HG02870 (cell line): ENCODE data around the gene TFIP11.
"Not testable (repeated sequence)": the region's sequence is repeated elsewhere in the genome, so short reads cannot be mapped to it uniquely, and the experiment has no call there.

Experiments used
- ATAC-seq: cut with Tn5 transposase; IDR thresholded peaks from one replicate; pipeline ENCODE4 v1.9.1; 2021; ENCODE audit warnings: mild to moderate bottlenecking, moderate library complexity; ENCODE audit not compliant: unreplicated experiment

TFIP11 gene

DNA sequence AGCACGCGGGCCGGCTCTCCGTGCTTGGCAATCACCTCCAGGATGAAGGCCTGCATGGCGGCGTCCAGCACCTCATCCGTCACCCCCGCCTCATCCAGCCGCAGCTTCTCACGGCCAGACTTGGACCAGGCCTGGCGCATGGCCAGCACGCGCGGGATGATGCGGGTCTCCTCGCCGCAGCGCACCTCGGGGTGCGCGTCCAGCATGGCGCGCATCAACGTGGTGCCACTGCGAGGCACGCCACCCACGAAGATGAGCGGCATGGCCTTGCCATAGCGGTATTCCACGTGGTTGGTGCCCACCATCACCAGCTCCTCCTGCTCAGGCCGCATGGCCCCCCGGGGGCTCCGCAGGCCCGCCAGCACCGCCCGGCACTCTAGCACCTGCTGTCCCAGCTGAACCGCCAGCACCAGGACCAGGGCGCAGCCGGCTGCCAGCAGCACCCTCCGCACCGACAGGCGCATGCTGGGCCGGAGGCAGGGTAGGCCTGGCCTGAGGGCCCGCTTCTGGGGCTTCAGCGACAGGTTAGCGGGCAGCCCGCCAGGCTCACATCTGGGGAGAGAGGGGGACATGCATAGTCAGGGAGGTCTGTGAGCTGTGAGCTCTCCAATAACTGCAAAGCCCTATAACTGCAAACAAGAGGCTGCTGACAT lies 29.0 kb upstream of the TFIP11 start:
- no peak for ATAC-seq

DNA sequence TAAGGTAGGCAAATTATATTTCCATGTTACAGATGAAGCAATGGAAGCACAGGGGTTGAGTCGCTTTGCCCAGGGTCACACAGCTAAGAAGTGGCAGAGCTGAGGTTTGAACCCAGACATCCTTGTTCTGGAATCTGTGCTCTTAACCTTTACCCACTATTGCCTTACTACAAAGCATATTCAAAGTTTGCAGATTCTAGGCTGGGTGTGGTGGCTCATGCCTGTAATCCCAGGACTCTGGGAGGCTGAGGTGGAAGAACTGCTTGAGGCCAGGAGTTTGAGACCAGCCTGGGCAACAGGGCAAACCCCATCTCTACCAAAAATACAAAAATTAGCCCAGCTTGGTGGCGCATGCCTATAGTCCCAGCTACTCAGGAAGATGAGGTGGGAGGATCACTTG lies 27.8 kb upstream of the TFIP11 start:
- ATAC-seq: no peak

DNA sequence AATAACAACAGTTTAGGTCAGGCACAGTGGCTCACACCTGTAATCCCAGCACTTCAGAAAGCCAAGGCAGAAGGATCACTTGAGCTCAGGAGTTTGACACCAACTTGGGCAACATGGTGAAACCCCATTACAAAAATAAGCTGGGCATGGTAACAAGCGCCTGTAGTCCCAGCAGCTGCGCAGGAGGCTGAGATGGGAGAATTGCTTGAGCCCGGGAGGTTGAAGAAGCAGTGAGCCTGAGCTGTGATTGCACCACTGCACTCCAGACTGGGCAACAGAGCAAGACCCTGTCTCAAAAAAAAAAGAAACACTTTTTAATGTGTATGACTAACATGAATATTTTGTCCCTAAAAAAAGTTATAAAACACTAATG lies 24.5 kb upstream of the TFIP11 start:
- ATAC-seq: no peak

DNA sequence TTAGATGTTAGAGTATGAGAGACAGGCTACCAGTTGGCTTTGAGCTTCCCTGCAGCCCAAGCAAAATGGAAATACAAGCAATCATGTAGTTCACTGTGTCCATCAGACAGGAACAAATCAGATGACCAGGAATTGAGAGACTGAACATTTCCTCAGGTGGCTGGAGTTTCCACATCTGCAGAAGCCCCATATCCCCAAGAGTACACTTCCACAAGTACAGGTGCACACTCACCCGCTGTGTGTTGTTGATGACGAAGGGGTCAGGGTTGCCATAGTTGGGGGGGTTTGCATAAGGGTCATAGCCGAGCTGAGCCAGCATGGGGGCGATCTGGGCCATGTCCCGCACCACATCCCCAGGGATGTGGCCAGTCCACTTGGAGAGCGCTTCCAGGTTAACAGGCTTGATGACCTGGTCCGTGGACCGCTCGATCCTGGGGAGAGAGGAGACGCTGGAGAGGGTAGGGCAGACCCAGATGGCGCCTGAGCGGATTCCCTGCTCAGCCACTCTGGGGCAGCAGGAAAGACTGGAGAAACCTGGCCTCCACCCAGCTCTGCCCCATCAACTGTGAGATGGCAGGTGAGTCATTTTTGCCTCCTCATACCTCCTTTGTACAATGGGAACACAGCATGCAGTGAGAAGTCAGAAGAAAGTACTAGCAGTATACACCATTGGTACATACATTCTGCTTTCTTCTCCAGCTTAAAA lies 23.9 kb upstream of the TFIP11 start:
- ATAC-seq: no peak

DNA sequence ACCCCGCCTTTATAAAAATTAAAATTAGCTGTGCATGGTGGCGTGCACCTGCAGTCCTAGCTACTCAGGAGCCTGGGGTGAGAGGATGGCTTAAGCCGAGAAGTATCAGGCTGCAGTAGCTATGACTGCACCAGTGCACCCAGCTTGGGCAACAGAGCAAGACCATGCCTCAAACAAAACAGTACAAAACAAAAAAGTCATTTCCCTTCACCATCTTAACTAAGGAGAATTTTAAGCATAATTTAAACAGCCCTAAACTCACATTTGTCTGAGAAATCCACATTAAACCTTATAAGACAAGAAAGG lies 23.3 kb upstream of the TFIP11 start:
- no peak for ATAC-seq

DNA sequence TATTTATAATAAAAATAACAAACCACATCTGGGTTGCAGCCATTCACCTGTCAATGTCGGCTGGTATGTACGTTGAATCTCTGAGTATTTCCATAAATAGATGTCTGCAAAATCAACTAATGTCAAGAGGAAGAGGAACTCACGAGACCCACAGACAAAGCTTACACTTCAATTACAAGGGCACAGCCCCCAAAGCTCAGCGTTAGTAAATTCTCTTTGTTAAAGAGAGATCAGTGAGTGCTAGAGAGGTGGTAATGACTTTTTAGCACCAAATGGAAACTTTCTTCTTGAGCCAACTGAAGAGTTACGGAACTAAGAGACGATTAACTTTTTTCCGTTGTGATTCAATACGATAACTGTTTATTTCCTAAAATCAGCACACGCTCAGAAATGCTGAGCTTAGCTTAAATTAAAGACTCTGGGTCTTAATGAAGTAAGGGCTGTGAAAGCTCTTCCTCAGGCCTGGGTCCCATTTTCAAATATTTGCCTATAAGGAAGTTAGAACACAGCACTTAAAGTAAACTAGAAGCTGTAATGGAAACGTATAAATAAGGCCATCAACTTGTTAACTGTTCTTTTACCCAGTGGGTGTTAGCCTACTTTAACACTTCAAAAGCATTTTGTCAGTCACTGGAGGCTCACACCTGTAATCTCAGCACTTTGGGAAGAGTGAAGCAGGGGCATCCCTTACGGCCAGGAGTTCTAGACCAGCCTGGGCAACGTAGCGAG lies 22.8 kb upstream of the TFIP11 start:
- no peak for ATAC-seq

DNA sequence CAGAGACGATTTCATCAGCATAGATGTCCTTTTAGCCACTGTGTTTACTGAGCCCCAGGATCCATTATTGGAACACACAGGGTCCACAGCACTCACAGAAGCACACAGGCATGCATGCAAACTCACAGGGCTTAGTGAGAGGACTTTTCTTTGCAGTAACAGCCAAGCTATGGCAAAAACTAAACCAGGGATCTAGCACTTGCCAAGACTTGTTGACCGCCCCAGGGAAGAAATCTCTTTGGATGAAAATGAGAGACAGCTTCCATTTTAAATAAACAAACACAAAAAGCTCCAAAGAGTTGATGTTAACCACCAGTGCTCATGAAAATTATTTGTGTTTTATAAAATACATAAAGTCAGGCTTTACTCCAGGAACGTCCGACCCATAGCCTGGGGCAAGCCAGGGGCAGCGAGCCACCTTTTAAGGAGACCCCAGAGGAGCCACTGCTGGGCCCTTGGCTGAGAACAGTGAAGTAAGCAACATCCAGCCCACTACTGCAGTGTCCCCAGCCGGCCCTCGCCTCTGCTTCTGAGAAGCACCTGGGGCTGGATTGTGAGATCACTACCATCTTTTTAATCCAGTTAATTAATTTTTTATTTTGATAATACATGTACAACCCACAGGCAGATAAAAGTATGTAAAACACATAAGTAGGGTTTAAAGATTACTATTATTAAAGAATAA lies 22.0 kb upstream of the TFIP11 start:
- no peak for ATAC-seq

DNA sequence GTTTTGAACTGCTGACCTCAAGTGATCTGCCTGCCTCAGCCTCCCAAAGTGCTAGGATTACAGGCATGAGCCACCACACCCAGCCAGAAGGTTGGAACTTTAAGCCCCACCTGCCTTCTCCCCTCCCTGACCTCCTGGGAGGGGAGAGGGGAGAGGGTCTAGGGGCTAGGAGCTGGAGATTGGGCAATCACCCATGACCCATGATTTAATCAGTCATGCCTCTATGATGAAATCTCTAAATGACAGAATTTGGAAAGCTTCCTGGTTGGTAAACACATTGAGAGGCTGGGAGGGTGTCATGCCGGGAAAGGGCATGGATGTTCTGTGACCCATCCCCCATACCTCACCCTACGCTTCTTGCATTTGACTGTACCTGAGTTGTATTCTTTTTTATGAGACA lies 17.1 kb upstream of the TFIP11 start:
- ATAC-seq: no peak

DNA sequence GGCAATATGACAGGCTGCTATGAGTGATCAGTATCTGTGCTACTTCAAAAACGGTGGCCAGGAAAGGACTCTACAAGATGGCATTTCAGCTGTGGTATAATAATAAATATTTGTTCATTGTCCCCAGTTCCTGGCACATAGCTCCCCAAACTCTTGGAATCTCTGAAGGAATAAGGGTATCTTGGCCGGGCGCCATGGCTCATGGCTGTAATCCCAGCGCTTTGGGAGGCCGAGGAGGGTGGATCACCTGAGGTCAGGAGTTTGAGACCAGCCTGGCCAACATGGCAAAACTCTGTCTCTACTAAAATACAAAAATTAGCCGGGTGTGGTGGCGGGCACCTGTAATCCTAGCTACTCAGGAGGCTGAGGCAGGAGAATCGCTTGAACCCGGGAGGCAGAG lies 16.2 kb upstream of the TFIP11 start:
- ATAC-seq: not testable (repeated sequence)

DNA sequence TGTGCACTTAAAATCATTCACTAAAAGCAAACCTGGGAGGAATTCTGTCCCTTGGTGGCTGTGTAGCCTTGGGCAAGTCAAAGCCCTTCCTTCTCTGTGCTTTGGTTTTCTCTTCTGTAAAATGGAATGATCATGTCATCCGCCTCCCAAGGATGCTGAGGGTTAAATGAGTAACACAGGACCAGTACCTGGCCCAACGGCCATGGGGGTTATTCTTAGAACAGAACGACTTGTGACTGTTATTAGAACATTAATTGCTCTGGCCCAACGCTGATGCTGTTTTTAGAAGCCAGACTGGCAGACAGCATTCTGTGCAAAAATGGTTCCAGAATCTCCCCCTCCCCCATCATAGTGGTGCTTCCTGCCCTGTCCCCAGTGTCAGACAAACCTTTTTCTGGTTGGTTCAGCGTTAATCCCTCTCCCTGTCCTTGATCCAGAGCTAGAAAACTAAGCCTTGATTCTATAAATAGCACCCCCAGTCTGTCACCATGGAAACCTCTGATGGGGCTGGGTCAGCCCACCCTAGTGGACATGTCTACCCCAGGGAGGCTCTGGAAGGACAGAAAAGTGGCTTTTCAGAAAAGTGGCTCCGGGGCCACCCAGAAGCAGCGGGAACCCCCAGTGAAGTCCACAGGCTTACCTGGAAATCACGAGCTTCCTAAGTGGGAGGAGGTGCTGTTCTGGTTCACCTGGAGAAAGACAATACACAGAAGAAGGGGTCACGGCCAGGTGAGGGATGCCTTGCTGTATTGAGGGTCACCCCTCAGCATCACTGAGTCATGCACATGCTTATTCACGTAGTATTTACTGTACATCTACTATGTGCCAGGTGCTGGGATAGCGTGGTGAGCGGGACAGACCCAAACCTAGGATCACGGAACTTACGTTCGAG lies 15.5 kb upstream of the TFIP11 start:
- no peak for ATAC-seq

DNA sequence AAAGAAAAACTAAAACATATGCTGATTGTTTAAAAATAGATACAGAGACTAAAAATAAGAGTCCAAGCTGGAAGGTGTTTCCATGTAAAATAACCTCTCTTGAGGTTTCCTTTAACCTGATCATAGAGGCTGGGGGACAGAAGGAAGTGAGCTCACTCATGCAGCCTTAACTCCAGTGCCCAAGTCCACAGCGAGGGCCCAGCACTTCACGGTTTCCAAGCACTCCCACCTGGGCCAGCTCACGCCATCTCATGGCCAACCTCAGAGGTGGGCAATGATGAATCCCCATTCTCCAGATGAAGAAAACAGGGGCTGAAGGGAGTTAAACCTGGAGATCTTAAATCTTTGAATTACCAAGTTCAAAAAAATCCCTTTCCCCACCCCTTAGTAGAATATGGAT lies 14.9 kb upstream of the TFIP11 start:
- no peak for ATAC-seq

DNA sequence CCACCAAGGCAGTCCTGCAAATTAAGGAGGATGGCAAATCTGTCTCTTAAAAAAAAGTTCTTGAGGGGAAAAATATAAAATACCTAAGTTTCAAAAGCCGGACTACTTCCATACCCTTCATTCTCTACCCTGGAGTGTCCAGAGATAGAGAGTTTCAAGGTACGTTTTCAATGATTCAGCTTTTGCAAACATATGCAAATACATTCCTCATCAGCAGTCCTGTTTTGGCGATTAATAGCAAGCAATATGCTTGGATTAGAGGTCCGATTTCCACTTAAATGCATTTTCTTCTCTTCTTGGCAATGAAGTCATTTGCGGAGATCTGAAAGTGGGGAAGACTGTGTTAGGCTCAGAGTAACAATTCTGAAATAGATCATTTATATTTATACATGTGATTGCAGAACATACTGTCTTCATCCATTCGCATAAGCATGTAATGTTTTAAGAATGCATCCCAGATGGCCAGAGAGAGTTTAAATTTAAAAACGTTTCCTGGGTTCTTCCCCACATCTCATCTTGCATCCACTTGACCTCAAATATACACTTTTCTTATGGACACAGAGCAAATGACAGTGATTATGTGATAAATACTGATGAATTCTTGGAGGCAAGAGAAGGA lies 13.8 kb upstream of the TFIP11 start:
- ATAC-seq: no peak

DNA sequence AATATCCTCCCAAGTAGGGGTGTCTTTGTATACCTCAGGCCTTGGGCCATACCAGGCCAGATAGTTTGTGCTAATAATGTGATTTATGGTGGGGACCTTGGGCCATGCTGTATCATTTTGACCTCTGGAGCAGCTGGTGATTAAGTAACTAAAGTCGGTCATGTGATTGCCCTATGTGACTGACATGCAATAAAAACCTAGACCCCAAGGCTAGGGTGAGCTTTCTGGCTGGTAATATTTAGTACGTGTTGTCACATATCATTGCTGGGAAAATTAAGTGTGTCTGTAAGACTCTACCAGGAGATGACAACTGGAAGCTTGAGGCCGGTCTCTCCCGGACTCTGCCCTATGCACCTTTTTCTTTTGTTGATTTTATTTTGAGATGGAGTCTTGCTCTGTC lies 12.6 kb upstream of the TFIP11 start:
- no peak for ATAC-seq

DNA sequence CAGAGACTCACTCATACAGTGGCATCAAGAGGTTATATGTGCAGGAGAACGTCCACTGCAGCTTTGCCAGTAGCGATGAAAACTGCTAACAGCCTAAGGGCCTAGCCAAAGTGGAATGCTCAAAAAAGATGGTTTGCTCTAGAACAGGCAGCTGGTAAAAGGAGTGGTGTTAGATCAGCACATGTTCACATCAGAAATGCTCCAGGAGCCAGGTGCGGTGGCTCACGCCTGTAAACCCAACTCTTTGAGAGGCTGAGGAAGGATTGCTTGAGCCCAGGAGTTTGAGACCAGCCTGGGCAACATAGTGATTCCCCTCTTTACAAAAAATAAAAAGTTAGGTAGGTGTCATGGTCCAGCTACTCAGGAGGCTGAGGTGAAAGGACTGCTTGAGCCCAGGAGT lies 10.3 kb upstream of the TFIP11 start:
- ATAC-seq: no peak

DNA sequence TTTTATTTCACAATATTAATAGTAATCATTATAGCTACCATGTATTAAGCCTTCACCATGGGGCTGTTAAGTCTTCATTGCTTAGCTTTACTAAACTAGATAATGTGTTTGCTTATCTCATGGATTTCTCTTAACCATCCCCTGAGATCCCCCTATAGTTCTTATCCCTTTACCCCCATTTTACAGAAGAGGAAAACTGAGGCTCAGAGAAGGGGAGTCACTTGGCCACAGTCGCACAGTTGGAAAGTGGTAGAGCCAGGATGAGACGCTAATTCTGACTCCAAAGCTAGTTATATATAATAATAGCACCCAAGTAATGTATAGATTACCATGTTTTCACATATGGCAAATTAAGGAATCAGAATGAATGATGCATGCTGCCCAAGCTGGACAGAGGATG lies 9.7 kb upstream of the TFIP11 start:
- ATAC-seq: no peak

DNA sequence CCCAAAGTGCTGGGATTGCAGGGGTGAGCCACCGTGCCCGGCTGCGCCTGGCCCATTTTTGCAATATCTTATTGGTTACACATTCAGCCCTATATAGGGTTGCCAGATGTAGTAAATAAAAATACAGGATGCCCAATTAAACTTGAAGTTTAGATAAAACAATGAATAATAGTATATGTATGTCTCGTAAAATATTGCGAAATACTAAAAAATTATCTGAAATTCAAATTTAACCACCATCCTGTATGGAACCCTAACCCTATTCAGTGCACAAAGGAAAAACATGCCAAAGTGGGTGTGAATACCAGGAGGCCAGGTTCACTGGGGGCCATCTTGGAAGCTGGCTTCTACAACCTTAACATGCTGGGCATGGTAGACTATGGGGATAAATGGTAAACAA lies 5.2 kb upstream of the TFIP11 start:
- no peak for ATAC-seq

DNA sequence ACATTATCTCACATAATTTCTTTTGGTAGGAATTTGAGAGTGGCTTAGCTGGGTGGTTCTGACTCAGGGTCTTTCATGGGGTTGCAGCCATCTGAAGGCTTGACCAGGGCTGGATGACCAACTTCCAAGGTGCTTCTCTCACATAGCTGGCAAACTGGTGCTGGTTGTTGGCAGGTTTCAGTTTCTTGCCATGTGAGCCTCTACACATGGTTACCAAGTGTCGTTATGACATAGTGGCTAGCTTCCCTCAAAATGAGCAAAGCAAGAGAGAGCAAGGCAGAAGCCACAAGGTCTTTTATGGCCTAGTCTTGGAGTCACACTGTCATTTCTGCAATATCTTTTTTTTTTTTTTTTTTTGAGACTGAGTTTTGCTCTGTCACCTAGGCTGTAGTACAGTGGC lies 4.2 kb upstream of the TFIP11 start:
- no peak for ATAC-seq

DNA sequence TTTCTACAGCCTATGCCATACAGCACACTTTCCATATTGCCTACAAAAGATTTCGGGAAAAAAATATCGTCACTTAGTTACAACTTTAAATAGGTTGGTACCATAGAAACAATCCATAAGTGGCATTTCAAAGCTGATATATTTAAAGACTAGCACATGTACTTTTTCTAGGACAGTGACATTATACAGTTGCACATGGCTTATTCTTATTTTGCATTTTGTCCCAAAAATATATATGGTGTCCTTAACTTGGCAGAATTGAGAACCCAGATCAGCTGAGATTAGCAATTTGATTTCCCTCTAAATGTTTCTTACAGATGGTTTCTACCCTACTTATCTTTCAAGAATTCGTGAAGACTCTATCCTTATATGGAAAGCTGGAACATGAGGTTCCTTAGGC lies 3.7 kb upstream of the TFIP11 start:
- ATAC-seq: no peak

DNA sequence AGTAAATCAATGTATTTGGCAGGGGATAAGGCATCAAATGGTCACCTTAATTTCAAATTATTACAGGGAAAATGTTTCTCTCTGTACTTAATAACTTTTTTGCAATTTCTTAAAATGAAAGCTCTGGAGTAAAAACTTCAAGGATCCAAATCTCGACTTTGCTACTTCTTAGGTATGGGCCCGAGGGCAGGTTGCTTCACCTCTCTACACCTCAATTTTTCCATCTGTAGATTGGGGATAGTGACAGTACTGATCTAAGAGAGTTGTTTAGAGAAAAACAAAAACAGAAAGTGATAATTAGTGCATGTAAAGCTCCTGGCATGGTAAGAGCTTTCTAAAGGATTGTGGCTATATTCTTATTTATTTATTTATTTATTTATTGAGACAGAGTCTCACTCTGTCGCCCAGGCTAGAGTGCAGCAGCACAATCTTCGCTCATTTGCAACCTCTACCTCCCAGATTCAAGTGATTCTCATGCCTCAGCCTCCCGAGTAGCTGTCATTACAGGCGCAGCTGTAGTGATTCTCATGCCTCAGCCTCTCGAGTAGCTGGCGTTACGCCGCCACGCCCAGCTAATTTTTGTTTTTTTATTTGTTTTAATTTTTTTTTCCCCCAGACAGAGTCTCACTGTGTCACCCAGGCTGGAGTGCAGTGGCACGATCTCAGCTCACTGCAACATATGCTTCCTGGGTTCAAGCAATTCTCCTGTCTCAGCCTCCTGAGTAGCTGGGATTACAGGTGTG lies 2.3 kb upstream of the TFIP11 start:
- no peak for ATAC-seq

DNA sequence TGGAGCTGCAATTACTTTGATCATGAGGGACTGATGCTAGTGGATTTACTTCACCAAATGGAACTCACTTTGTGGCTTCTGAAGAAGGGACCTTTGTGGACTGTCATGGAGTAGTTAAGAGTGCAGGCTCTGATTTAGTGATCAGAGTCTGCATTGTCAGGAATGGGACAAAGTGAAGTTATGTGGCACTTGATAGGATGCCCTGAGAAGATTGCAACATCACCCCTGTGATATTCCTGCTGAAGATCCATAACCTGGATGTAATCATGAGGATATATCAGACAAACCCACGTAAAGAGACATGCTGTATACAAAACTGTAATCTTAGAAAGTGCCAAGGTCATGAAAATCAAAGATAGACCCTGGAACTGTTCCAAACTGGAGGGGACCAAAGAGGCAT lies 1.6 kb upstream of the TFIP11 start:
- no peak for ATAC-seq
